H9 (cell line): ENCODE results near the gene TACC2. TPM values are rescaled to one million over a fixed set of nuclear protein-coding genes. Genes with fewer than 3 reads are reported as not detected.

Experiments used
- DNase-seq: peaks from one replicate; pipeline ENCODE4 v3.0.0-alpha.2; 2017
- H2AFZ ChIP-seq: one replicate; pipeline ENCODE4 v1.6.1; 2013; ENCODE audit warnings: mild to moderate bottlenecking, low read length, control low read depth, moderate library complexity
- H2AK5ac ChIP-seq: 2 replicates; pipeline ENCODE4 v1.6.1; 2013; ENCODE audit warnings: low read length, control low read depth, mixed read lengths; ENCODE audit not compliant: insufficient read length
- H2BK120ac ChIP-seq: one replicate; pipeline ENCODE4 v1.6.1; 2013; ENCODE audit warnings: low read depth, mild to moderate bottlenecking, low read length, control low read depth, inconsistent platforms; ENCODE audit not compliant: poor library complexity, severe bottlenecking
- H2BK12ac ChIP-seq: 2 replicates; pipeline ENCODE4 v1.6.1; 2013; ENCODE audit warnings: low read length, control low read depth, mixed read lengths, low read depth; ENCODE audit not compliant: insufficient read length
- H2BK15ac ChIP-seq: 2 replicates; pipeline ENCODE4 v1.6.1; 2013; ENCODE audit warnings: low read depth, low read length, control low read depth
- H2BK20ac ChIP-seq: one replicate; pipeline ENCODE4 v1.6.1; 2013; ENCODE audit warnings: low read depth, mild to moderate bottlenecking, low read length, control low read depth, inconsistent platforms; ENCODE audit not compliant: poor library complexity, severe bottlenecking
- H2BK5ac ChIP-seq: 2 replicates; pipeline ENCODE4 v1.6.1; 2013; ENCODE audit warnings: low read length, control low read depth, mixed read lengths; ENCODE audit not compliant: insufficient read length
- H3K14ac ChIP-seq: 2 replicates; pipeline ENCODE4 v1.6.1; 2013; ENCODE audit warnings: low read length, control low read depth; ENCODE audit not compliant: insufficient read depth
- H3K18ac ChIP-seq: 2 replicates; pipeline ENCODE4 v1.6.1; 2013; ENCODE audit warnings: low read depth, mild to moderate bottlenecking, mixed read lengths, low read length, control low read depth; ENCODE audit not compliant: insufficient read length
- H3K23ac ChIP-seq: 2 replicates; pipeline ENCODE4 v1.6.1; 2013; ENCODE audit warnings: low read length, control low read depth, mixed read lengths, low read depth; ENCODE audit not compliant: insufficient read length
- H3K23me2 ChIP-seq: 2 replicates; pipeline ENCODE4 v1.6.1; 2013; ENCODE audit warnings: low read depth, mild to moderate bottlenecking, mixed read lengths, low read length, control low read depth; ENCODE audit not compliant: insufficient read length, poor library complexity, severe bottlenecking
- H3K27ac ChIP-seq: 2 replicates; pipeline ENCODE4 v1.5.1; 2013; ENCODE audit warnings: low read length, control low read depth, mixed read lengths, low read depth; ENCODE audit not compliant: insufficient read length
- H3K27me3 ChIP-seq: 2 replicates; pipeline ENCODE4 v1.6.1; 2013; ENCODE audit warnings: low read length, control low read depth, inconsistent platforms; ENCODE audit not compliant: insufficient read depth
- H3K4ac ChIP-seq: 2 replicates; pipeline ENCODE4 v1.6.1; 2013; ENCODE audit warnings: low read depth, mild to moderate bottlenecking, control low read depth, inconsistent platforms, low read length, moderate library complexity
- H3K4me1 ChIP-seq: 2 replicates; pipeline ENCODE4 v1.6.1; 2013; ENCODE audit warnings: low read length, control low read depth, inconsistent platforms; ENCODE audit not compliant: insufficient read depth
- H3K4me2 ChIP-seq: 2 replicates; pipeline ENCODE4 v1.6.1; 2013; ENCODE audit warnings: low read length, control low read depth, mixed read lengths; ENCODE audit not compliant: insufficient read length, insufficient read depth
- H3K56ac ChIP-seq: 2 replicates; pipeline ENCODE4 v1.6.1; 2013; ENCODE audit warnings: low read depth, mild to moderate bottlenecking, mixed read lengths, low read length, control low read depth; ENCODE audit not compliant: insufficient read length
- H3K79me1 ChIP-seq: 2 replicates; pipeline ENCODE4 v1.6.1; 2013; ENCODE audit warnings: low read depth, mild to moderate bottlenecking, moderate library complexity, low read length, control low read depth, inconsistent platforms; ENCODE audit not compliant: insufficient read depth, poor library complexity, severe bottlenecking
- H3K79me2 ChIP-seq: 2 replicates; pipeline ENCODE4 v1.6.1; 2013; ENCODE audit warnings: low read length, control low read depth, inconsistent platforms; ENCODE audit not compliant: insufficient read depth
- H3K9ac ChIP-seq: 2 replicates; pipeline ENCODE4 v1.6.1; 2013; ENCODE audit warnings: low read length, control low read depth, mixed read lengths; ENCODE audit not compliant: insufficient read length; ENCODE audit errors: extremely low read depth
- H3K9me3 ChIP-seq: one replicate; pipeline ENCODE4 v1.6.1; 2013; ENCODE audit warnings: low read depth, low read length, inconsistent platforms; ENCODE audit not compliant: control insufficient read depth
- H3T11ph ChIP-seq: one replicate; pipeline ENCODE4 v1.6.1; 2013; ENCODE audit warnings: mild to moderate bottlenecking, low read length, control low read depth, inconsistent platforms
- H4K20me1 ChIP-seq: one replicate; pipeline ENCODE4 v1.6.1; 2013; ENCODE audit not compliant: control insufficient read depth, insufficient read length, insufficient read depth
- H4K5ac ChIP-seq: 2 replicates; pipeline ENCODE4 v1.6.1; 2013; ENCODE audit warnings: low read depth, mild to moderate bottlenecking, mixed read lengths, low read length, control low read depth; ENCODE audit not compliant: insufficient read length
- H4K8ac ChIP-seq: replicated peaks from 2 replicates; pipeline ENCODE4 v1.6.1; 2013; ENCODE audit warnings: low read length, control low read depth, mixed read lengths, low read depth; ENCODE audit not compliant: insufficient read length
- H4K91ac ChIP-seq: 2 replicates; pipeline ENCODE4 v1.6.1; 2013; ENCODE audit warnings: low read depth, mild to moderate bottlenecking, moderate library complexity, mixed read lengths, low read length, control low read depth; ENCODE audit not compliant: insufficient read length
- H3K27ac Mint-ChIP-seq, 3 experiments: 2 replicates in 2 of 3; 3 replicates in 1 of 3; pipeline ENCODE4 v1.8.0; 2020 to 2021; ENCODE audit warnings: mixed read lengths in 3 of 3, mild to moderate bottlenecking in 1 of 3, moderate library complexity in 1 of 3
- H3K27me3 Mint-ChIP-seq: 2 replicates; pipeline ENCODE4 v1.8.0; 2021; ENCODE audit warnings: low read depth, mild to moderate bottlenecking, moderate library complexity, mixed read lengths
- H3K36me3 Mint-ChIP-seq, 3 experiments: 2 replicates in 2 of 3; 3 replicates in 1 of 3; pipeline ENCODE4 v1.8.0; 2020 to 2021; ENCODE audit warnings: low read depth in 3 of 3, mixed read lengths in 3 of 3; ENCODE audit not compliant: insufficient read depth in 1 of 3
- H3K4me1 Mint-ChIP-seq, 2 experiments: 2 replicates each; pipeline ENCODE4 v1.8.0; 2020; ENCODE audit warnings: mixed read lengths in 2 of 2
- H3K4me3 Mint-ChIP-seq, 2 experiments: 2 replicates in 1 of 2; 3 replicates in 1 of 2; pipeline ENCODE4 v1.8.0; 2020 to 2021; ENCODE audit warnings: mild to moderate bottlenecking in 2 of 2, mixed read lengths in 2 of 2, moderate library complexity in 1 of 2
- H3K9me3 Mint-ChIP-seq, 2 experiments: 2 replicates in 1 of 2; 3 replicates in 1 of 2; pipeline ENCODE4 v1.8.0; 2020; ENCODE audit warnings: mild to moderate bottlenecking in 2 of 2, mixed read lengths in 2 of 2, moderate library complexity in 1 of 2
- CTCF ChIP-seq: fragments of 200-600 bp; sonication (generic); conservative IDR thresholded peaks from 3 replicates; pipeline ENCODE4 v1.8.0; 2021; ENCODE audit warnings: antibody characterized with exemption, mild to moderate bottlenecking
- WGBS: extraction: QIAGEN DNeasy Blood & Tissue Kit; methylation state at CpG from one replicate; pipeline ENCODE4 v1.1.7; 2013; ENCODE audit warnings: missing lambda C conversion rate, low lambda C conversion rate, mixed read lengths; ENCODE audit not compliant: insufficient read length; ENCODE audit errors: extremely low coverage; 5-methylcytosine and 5-hydroxymethylcytosine counted together
- total RNA-seq: library from RNA; stranded (reverse); gene quantifications from 2 replicates; pipeline ENCODE4 v1.2.1, GENCODE V29; 2021

TACC2 gene
- total RNA-seq, 1 experiment from 2014 or later, result 58.1 TPM

- Histone ChIP-seq H3K79me1 (no peaks in the 10 kb centered on the region), H2BK120ac (no peak overlapping the region), H3T11ph (no peak overlapping the region), H3K18ac (no peak overlapping the region), H3K27ac (no peak overlapping the region), H3K9me3 (no peaks in the 10 kb centered on the region), H3K14ac (no peak overlapping the region), H2AK5ac (no peak overlapping the region), H3K27me3 (no peaks in the 10 kb centered on the region), H3K4ac (no peak overlapping the region), H3K4me2 (no peak overlapping the region), H2BK15ac (no peak overlapping the region), H3K4me1 (no peaks in the 10 kb centered on the region), H3K23ac (no peak overlapping the region), H3K56ac (no peak overlapping the region), H4K8ac (no peak overlapping the region), H3K9ac (no peak overlapping the region), H3K23me2 (no peaks in the 10 kb centered on the region), H2BK5ac (no peak overlapping the region), H2BK20ac (no peak overlapping the region), H3K79me2 (no peaks in the 10 kb centered on the region), H4K20me1 (no peaks in the 10 kb centered on the region), H4K91ac (no peak overlapping the region), H2AFZ (no peak overlapping the region), H4K5ac (no peak overlapping the region), H2BK12ac (no peak overlapping the region)
- peaks cover 0 to 2% of the 10 kb centered on the region in 2 experiments; a peak in 2 of 5 replicates for H3K9me3 Mint-ChIP-seq
- no peak for TF ChIP-seq CTCF
- DNase-seq, result no peak
- H3K4me1 Mint-ChIP-seq, result peaks cover 7 to 9% of the 10 kb centered on the region in 2 experiments; a peak in 3 of 4 replicates
- no peaks in the 10 kb centered on the region; a peak in 1 of 7 replicates for H3K36me3 Mint-ChIP-seq
- no peak overlapping the region for H3K27ac Mint-ChIP-seq
- no CpG with 5 or more reads among the region's 4 CpGs for WGBS
- no peak overlapping the region for H3K4me3 Mint-ChIP-seq
- H3K27me3 Mint-ChIP-seq, result peaks cover 3% of the 10 kb centered on the region
Observed at GRCh38 chr10:122293961-122294380, 305.0 kb downstream of the TACC2 start.
